GM12865 (cell line): ENCODE results near the gene COTL1.
A peak's percentile ranks its signal among the peaks of the same experiment; 100 is the strongest.

Source experiments
- DNase-seq: peaks from one replicate; pipeline ENCODE4 v3.0.0; 2010; ENCODE audit warnings: low read depth
- H3K4me3 ChIP-seq: 2 replicates; pipeline ENCODE4 v1.5.1; 2011; ENCODE audit warnings: mild to moderate bottlenecking, low read depth, low read length, control low read depth
- TF ChIP-seq, protein P1 (sequence below): IDR thresholded peaks from 2 replicates; pipeline ENCODE4 v1.5.1; 2011; ENCODE audit warnings: low read length, control low read depth, low read depth, inconsistent platforms; ENCODE audit not compliant: insufficient read depth; ENCODE audit errors: missing control alignments

The COTL1 gene

DNA sequence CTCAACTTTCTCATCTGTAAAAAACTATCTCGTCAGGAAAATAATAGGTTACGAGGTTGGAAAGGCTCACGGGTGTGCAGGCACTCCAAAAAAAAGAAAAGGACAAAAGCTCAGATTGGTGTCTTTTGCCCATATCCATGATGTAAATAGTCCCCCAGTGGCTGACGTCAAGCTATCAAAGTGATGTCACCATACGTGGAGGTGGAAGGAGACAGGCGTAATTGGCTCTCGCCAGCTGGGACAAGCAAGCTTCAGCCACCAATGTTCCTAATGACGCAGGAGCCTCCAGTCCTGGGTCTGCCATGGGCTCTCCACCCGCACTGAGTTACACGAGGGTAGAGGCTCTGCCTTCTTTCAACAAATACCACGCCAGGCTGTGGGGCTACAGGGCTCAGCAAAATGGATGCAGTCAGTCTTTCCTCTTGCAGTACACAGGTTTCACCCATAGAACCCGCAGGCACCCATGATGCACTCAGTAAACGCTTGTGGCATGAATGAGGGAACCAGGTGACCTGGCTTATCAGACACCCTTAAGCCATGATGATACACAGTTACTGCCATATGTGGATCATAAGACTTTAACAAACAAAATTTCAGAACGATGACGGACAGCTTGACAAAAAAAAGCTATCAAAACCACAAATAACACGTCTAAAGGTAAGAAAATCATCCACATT is 50.5 kb downstream of the COTL1 start:
- no peak for DNase-seq
- TF ChIP-seq, protein P1, sequence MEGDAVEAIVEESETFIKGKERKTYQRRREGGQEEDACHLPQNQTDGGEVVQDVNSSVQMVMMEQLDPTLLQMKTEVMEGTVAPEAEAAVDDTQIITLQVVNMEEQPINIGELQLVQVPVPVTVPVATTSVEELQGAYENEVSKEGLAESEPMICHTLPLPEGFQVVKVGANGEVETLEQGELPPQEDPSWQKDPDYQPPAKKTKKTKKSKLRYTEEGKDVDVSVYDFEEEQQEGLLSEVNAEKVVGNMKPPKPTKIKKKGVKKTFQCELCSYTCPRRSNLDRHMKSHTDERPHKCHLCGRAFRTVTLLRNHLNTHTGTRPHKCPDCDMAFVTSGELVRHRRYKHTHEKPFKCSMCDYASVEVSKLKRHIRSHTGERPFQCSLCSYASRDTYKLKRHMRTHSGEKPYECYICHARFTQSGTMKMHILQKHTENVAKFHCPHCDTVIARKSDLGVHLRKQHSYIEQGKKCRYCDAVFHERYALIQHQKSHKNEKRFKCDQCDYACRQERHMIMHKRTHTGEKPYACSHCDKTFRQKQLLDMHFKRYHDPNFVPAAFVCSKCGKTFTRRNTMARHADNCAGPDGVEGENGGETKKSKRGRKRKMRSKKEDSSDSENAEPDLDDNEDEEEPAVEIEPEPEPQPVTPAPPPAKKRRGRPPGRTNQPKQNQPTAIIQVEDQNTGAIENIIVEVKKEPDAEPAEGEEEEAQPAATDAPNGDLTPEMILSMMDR: no peak
- H3K4me3 ChIP-seq: no peak overlapping the region

DNA sequence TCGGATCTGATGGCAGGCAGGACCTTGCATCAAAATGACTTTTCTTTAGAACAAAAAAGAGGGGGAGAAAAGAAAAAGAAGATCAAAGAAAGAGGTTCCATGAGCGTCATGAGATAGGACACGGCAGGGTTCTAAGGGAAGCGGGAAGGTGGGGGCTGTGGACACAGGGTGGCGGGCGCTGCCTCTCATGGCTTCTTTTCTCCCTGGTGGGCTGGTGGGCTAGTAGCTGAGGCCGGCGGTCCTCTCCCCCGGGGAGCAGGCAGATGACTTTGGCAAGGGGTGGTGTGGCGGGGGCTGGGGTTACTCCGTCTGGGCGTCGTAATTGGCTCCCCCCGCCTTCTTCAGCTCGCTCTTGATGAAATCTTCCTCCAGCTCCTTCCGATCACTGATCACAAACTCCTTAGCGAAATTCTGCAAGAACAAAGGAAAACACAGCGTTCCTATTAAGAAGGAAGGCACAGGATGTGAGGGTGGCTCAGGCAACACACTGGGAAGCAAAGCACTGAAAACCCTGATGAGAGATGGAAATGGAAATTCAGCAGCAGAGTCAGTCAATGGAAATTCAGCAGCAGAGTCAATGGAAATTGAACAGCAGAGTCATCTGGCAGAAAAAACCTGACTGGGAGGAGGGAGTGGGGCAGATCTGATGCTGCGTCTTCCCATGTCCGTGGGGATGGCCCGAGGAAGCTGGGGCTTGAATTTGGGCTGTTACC is 51.2 kb downstream of the COTL1 start:
- H3K4me3 ChIP-seq: no peak overlapping the region
- TF ChIP-seq, protein P1: no peak
- DNase-seq: no peak

DNA sequence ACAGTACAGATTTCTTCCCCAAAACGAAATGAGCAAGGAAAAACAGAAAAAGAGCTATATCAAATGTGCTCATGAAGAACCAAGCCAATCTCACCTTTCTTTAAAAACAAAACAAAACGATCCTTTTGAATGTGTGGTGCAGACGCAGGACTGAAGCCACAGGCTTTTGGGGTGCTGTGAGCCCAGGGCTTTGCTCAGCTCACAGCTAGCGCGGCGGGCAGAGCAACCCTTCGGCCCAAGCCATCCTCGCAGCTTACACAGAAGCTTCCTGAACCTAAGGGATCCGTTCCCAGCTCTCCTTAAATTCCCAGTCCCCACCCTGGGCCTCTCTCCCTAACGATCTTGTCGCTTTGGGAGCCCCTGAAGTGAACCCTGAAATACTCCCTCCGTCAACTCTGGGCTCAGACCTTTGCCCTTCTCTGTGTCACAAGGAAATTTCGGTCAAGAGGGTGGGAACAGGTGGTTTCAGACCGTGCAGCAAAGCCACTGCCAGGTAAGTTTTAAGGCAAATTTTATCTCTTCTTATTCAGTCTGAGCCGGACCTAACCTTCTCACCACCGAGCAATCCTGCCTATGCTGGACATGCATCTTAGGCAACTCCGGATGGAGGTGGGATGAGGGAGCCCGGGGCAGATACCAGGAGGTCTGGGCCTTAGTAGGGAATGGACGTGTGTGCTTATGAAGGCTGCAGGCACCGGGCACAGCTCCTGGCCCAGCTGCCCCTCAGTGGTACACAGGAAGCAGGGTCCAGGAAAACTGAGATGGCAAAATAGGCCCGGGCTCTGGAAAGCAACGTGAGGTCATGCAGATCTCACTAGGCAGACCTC is 52.0 kb downstream of the COTL1 start:
- TF ChIP-seq, protein P1: no peak
- DNase-seq: no peak
- H3K4me3 ChIP-seq: no peak overlapping the region

DNA sequence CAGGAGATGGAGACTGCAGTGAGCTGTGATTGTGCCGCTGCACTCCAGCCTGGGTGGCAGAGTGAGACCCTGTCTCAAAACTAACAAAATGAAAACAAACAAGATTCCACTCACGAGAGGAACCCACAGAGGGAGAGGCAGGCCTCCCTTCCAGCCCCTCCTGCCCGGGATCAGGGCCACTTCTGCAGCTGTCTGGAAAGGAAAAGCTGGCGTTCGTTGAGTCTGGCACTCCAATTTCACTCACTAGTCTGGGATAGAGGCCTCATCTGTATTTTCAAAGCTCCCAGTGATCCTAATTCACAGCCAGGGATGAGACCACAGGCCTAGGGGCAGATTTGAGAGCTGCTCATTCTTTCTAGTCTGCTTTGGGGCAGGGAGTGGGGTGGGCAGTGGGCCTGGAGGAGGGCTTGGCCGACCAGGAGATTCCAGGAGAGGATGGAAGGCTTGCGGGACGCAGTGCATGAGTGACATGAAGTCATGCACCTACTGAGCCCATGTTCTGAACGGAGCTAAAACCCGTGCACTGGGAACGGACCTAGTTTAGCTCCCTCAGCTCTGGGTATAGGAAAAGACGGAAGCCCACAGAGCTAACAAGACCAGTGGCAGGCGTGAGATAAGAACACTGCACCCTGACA is 54.0 kb downstream of the COTL1 start:
- no peak for DNase-seq
- TF ChIP-seq, protein P1: no peak
- no peak overlapping the region for H3K4me3 ChIP-seq

DNA sequence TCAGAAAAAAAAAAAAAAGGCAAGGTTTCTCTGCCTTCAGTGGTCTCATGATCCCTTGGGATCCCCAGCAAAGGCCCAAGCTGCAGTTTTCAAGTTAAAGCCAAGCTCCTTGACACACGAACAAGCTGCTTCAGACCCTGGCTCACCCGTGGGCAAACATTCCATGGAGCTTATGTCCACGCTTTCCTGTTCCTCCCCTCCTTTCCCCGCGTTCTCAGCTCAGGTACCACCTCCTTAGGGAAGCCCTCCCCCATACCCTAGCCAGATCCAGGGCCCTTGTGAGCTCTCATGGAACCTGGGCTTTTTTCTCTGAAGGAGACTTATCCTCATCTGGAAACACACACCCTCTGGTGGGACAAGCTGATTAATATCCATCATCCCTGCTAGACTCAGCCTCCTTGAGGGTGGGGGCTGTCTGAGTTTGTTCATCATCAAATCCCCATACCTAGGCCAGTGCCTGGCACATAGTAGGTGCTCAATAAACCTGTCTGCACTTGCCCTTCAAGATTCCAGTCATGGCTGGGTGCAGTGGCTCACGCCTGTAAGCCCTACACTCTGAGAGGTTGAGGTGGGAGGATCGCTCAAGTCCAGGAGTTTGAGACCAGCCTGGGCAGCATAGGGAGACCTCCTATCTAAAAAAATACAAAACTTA is 54.7 kb downstream of the COTL1 start:
- no peak for DNase-seq
- no peak overlapping the region for H3K4me3 ChIP-seq
- TF ChIP-seq, protein P1: no peak

DNA sequence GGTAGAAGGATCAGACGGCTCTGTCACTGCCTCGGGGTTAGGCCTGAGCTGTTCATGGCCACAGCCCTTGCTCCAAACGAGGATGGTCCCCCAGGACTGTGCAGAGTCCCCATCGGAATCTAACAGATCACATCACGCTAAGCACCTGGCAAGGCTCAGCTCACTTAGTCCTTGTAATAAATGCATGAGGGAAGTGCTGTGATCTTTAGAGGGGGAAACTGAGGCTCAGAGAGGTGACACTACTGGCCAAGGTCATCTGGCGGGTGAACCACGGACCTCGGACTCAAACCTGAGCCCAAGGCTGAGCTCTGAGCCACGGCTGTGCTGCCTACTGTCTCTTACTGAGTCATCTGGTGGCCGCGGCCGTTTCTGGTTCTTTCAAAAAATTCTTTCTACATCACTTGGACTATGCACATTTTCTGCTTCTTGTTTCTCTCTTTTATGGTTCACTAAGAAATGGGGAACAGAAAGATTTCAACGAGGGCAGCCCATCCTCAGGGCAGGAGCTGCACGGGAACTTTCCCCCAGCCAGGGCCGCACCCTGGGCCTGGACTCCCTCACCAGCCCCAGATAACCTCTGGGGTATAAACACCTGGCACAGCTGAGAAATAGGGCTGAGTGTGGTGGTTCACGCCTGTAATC is 55.6 kb downstream of the COTL1 start:
- TF ChIP-seq, protein P1: no peak
- no peak overlapping the region for H3K4me3 ChIP-seq
- peak; percentile 56 for DNase-seq
